Measurements from ENCODE around the gene CNOT11.

DNA sequence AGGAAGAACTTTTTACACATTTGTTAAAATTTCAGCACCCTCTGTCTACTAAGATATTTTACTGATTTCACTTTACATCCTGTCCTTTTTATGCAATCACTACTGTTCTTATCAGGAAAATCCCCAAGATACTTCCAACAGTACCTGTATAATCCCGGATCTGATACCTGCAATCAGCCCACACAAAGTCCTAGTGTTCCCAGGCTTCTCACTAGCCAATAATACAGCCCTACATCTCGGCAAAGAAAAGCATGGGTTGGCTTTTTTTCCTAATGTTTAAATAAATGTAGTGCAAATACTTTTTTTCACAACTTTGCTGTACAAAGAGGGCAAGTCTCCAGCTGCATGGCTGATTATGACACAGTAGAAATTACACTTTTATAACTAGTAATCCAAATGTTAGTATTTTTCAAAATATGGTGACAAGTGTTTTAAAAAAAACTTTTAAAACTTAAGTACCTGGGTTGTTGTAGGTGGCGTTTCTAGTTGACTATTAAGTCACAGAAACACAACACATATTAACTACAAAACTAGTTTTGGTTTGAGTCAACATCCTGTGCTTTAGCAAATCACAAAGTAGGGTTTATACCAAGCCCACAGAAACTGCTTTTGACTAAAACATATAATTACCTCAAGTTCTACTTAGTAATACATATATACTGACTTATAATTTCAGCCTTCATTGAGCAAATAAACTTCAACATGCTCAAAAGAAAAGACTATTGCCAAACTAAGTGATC is 19.5 kb downstream of the CNOT11 start:
- TF ChIP-seq, protein P1, sequence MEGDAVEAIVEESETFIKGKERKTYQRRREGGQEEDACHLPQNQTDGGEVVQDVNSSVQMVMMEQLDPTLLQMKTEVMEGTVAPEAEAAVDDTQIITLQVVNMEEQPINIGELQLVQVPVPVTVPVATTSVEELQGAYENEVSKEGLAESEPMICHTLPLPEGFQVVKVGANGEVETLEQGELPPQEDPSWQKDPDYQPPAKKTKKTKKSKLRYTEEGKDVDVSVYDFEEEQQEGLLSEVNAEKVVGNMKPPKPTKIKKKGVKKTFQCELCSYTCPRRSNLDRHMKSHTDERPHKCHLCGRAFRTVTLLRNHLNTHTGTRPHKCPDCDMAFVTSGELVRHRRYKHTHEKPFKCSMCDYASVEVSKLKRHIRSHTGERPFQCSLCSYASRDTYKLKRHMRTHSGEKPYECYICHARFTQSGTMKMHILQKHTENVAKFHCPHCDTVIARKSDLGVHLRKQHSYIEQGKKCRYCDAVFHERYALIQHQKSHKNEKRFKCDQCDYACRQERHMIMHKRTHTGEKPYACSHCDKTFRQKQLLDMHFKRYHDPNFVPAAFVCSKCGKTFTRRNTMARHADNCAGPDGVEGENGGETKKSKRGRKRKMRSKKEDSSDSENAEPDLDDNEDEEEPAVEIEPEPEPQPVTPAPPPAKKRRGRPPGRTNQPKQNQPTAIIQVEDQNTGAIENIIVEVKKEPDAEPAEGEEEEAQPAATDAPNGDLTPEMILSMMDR (IDR thresholded peaks at IDR 0.05): no peak
- no peak for TF ChIP-seq POLR2A (IDR thresholded peaks at IDR 0.05)
